GM18870 (cell line): Measurements from ENCODE around the gene RPRD1B.
"Not testable (repeated sequence)": the region's sequence is repeated elsewhere in the genome, so short reads cannot be mapped to it uniquely, and the experiment has no call there.

Source experiments
- ATAC-seq: cut with Tn5 transposase; IDR thresholded peaks from one replicate; pipeline ENCODE4 v1.9.1; 2021; ENCODE audit warnings: moderate library complexity; ENCODE audit not compliant: unreplicated experiment

Gene RPRD1B

GRCh38 chr20:38098952-38099351 lies 65.4 kb downstream of the RPRD1B start:
- no peak for ATAC-seq

DNA sequence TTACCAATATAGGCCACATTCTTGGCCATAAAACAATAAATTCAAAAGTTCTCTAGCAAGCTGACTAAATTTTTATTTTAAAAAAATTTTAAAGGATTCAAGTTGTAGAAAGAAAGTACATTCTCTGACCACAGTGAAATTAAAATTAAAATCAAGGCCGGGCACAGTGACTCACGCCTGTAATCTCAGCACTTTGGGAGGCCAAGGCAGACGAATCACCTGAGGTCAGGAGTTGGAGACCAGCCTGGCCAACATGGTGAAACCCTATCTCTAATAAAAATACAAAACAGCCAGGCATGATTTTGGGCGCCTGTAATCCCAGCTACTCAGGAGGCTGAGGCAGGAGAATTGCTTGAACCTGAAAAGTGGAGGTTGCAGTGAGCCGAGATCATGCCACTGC lies 68.7 kb downstream of the RPRD1B start:
- not testable (repeated sequence) for ATAC-seq

DNA sequence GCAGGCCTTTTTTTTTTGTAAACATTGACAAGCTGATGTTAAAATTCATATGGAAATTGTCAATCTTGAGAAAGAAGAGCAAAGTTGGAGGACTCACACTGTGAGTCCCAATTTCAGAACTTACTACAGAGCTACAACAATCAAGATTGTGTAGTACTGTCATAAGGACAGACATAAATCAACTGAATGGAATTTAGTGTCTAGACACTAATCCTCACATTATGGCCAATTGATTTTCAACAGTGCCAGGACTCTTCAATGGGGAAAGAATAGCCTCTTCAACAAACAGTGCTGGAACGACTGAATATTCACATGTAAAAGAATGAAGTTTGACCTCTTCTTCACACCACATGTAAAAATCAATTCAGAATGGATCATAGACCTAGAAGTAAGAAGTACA lies 70.7 kb downstream of the RPRD1B start:
- no peak for ATAC-seq

GRCh38 chr20:38106461-38106860 lies 72.9 kb downstream of the RPRD1B start:
- no peak for ATAC-seq

- ATAC-seq: not testable (repeated sequence)
Measured at GRCh38 chr20:38107386-38107785, 73.8 kb downstream of the RPRD1B start.

GRCh38 chr20:38107916-38108315 lies 74.4 kb downstream of the RPRD1B start:
- ATAC-seq: not testable (repeated sequence)

- ATAC-seq: no peak
Measured at GRCh38 chr20:38108438-38108985, 75.0 kb downstream of the RPRD1B start.

DNA sequence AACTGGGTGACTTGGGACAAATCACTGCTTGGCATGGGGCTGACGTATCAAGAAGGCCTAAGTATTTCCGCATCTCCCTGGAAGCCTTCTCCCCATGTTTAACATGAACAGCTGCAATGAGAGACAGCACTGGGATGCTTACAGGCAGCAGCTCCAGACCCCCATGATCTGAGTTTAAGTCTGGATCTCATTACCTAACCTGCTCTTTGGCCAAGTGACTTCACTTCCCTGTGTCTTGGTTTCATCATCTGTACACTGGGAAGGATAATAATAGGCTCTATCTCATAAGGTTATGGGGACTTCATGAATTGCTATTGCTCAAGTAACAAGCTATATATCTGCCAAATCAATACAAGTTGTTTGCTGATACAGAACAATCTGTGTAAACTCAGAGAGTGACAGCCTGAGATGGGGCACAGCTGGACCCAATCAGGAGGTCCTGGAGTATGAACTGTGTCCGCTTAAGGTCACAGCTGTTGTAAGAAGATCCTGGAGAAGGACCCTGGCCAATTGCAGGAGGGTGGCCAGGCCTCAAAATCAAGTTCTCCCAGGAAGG lies 75.5 kb downstream of the RPRD1B start:
- no peak for ATAC-seq

- no peak for ATAC-seq
Measured at GRCh38 chr20:38109591-38110524, 76.3 kb downstream of the RPRD1B start.

- no peak for ATAC-seq
Measured at GRCh38 chr20:38110525-38111178, 77.1 kb downstream of the RPRD1B start.

DNA sequence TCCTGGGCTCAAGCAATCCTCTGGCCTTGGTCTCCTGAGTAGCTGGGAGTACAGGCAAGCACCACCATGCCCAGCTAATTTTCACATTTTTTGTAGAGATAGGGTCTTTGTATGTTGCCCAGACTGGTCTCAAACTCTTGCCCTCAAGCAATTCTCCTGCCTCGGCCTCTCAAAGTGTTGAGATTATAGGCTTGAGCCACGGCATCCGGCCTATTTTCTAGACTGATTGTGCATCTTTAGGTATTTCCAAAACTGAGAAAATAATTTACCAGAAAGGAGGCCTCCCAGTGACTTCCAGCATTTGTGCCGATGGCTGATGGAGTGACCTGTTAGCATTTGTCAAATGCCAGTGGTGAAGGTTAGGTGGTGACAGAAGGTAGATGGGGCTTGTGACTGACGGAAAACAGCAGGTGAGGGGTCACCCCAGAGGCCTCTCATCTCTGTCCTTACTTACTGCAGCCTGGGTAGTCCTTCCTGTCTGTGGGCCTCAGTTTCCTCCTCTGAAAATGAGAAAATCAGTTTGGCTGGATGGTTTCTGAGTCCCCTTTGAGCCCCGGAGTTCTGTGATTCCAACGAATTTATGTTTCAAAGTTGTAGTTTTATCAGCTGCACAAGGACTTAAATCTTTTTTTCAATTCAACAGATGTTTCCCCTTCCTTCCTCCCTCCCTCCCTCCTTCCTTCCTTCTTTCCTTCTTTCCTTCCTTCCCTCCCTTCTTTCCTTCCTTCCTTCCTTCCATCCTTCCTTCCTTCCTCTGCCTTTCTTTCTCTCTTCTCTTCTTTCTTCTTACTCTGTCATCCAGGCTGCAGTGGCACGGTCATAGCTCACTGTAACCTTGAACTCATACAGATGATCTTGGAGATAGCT lies 78.1 kb downstream of the RPRD1B start:
- ATAC-seq: no peak

GRCh38 chr20:38112261-38112929 lies 78.8 kb downstream of the RPRD1B start:
- ATAC-seq: no peak

DNA sequence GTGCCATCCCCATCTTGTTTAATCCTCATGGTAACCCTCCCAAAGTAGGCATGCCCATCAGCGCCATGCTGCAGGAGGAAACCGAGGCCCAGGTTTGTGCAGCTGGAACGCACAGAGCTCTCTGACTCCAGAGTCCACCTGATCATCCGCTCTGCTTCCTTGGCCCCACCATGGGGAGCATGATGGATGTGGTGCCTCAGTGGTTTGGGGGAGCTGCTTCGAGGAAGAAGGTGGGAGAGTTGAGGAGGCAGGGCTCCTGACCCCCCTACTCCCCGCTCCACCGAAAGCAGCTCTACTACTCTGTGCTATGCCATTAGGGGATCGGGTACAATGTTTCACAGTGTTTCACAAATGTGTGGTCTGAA lies 79.4 kb downstream of the RPRD1B start:
- no peak for ATAC-seq

GRCh38 chr20:38113401-38114325 lies 80.1 kb downstream of the RPRD1B start:
- no peak for ATAC-seq

DNA sequence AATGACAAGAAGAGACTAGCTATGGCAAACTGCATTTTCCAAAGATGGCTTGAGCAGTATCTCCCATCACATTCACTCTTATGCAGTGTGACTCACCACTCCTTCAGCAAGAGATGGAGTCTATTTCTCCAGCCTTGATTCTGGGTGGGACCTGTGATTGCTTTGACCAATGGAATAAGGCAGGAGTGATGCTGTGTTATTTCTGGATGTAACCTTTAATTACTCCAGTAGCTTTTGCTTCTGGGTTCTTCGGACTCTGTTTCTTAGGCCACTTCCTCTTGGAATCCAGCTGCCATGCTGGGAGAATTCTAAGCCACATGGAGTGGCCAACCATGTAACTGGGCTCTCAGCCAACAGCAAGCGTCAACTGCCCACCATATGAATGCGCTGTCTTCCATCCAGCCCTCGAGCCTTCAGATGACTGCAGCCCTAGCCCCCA lies 80.8 kb downstream of the RPRD1B start:
- ATAC-seq: no peak

DNA sequence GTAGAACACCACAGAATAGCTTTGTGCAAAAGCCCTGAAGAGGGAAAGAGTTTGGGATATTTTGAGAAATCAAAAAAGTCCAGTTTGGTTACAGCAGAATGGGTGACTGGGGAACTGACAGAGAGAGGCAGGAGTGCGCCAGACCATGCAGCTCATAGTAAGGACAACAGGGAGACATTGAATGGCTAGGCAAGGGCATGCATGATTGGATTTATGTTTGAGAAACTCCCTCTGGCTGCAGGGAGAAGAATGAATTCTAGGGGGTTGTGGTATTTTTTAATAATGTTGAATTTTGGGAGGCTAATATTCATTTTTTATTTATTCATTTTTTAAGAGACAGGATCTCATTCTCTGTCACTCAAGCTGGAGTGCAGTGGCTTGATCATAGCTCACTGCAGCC lies 81.7 kb downstream of the RPRD1B start:
- no peak for ATAC-seq

DNA sequence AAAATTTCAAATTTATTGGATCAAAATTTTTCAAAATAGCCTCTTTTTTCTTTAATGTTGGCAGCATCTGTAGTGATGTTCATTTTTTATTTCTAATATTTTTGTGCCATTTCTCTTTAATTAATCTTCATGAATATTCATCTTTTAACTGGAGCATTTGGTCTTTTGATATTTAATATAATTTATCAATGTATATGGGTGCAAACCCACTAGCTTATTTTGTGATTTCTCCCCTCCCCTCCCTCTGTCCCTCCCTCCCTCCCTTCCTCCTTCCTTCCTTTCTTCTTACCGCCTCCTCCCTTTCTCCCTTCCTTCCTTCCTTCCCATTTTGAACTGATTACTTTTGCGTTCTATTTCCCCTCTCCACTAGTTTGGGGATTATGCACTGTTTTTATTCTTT lies 82.3 kb downstream of the RPRD1B start:
- no peak for ATAC-seq

DNA sequence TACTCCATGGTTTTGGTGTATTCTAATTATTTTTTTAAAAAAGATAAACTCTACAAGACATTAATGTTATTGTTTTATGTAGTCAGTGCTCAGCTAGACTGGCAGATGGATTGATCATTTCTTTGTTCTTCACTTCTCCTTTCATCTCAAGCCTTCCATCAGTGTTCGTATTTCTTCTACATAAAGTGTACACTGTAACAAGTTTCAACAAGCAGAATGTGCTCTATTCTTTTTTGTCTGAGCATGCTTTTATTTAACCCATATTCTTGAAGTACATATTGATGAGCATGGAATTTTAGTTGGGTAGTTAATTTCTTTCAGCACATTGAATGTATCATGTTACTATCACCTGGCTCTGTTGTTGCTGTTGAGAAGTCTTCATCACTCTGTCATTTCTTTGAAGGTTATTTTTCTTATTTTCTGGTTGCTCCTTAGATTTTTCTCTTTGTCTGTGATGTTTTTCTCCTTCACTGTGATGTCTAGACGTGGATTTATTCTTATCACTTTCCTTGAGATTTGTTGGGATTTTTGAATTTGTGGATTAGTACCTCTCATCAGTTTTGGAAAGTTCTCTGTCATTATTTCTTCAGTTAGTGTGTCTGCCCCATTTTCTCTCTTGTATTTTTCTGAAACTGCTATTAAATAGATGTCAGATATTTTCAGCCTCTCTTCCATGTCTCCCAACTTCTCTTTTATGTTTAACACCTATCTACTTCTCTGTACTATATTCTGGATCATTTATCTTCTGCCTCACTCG lies 83.0 kb downstream of the RPRD1B start:
- no peak for ATAC-seq
